ENCODE data around the gene CA10. TPM values are rescaled to one million over a fixed set of nuclear protein-coding genes. Genes with fewer than 3 reads are reported as not detected.

The CA10 gene
- polyA plus RNA-seq, 3 donors from 2014 or later, result not detected

DNA sequence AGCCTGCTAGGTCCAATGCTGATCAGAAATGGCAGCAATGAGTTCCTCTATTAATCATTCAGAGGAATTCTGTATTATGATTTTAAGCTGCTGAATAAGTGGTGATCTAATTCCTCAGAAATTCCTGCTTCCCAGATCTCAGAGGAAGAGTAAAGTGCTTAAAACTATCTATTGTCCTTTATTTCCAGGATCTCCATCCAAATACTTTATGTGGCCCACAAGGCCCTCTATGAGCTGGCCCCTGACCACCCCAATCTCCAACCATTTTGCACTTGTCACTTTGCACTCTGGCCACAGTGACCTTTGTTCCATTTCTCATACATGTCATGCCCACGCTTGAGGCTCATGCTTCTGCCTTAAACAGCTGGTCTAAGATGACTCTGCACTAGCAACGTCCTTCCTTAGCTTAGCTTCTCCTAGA lies 93.7 kb downstream of the CA10 start:
- Mint-ChIP-seq H3K36me3 (no peaks in the 10 kb centered on the region), H3K4me3 (no peak overlapping the region), H3K4me1 (no peaks in the 10 kb centered on the region), H3K27me3 (ENCODE audit: low read depth in 3 of 3) (peaks cover 0 to 1% (median 0%) of the 10 kb centered on the region in 3 donors), H3K27ac (no peak overlapping the region), H3K9me3 (peaks cover 2 to 9% (median 3%) of the 10 kb centered on the region in 6 donors)
- DNase-seq, result no peak

DNA sequence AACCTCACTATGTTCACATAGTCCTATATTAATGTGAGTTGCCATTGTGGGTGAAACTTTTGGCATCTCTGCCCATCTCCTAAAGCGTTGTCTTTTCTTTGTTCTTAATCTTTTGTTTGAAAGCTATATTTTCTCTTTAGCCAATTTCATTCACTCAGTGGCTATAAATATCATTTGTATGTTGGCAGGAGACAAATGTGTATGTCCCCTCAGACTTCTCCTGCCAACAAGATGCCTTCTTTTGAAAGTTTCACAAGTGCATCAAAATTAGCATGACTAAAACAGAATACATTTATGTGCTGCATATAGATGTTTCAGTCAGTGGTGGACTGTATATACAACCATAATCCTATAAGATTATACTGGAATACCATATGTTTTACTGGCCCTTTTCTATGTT lies 109.0 kb downstream of the CA10 start:
- no peak overlapping the region for H3K27ac Mint-ChIP-seq
- H3K27me3 Mint-ChIP-seq (ENCODE audit: low read depth in 3 of 3), result no peaks in the 10 kb centered on the region
- H3K4me1 Mint-ChIP-seq, result no peaks in the 10 kb centered on the region
- peaks cover 0 to 11% (median 4%) of the 10 kb centered on the region in 6 donors for H3K9me3 Mint-ChIP-seq
- H3K4me3 Mint-ChIP-seq, result no peak overlapping the region
- H3K36me3 Mint-ChIP-seq, result peaks cover 0 to 4% (median 0%) of the 10 kb centered on the region in 3 donors
- DNase-seq, result no peak

DNA sequence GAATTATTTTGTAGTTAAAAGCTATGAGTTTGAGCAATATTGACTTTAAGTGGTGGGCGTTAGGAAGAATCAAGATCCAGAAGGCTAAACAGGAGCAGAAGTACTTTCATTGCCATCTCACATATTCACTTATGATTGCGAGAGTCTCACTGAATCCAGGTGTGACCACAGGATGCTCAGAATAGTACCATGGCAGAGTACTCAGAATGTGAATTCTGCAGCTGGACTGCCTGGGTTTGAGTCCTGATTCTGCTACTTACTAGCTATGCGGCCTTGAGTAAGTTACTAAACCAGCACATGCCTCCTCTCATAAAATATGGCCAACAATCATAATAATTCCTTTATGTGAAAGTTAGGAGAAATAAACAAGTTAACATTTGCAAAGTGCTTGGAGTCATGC lies 109.5 kb downstream of the CA10 start:
- Mint-ChIP-seq H3K4me1 (no peaks in the 10 kb centered on the region), H3K9me3 (peaks cover 0 to 11% (median 4%) of the 10 kb centered on the region in 6 donors), H3K27me3 (ENCODE audit: low read depth in 3 of 3) (no peaks in the 10 kb centered on the region), H3K4me3 (no peak overlapping the region), H3K36me3 (peaks cover 0 to 4% (median 0%) of the 10 kb centered on the region in 3 donors), H3K27ac (no peak overlapping the region)
- no peak for DNase-seq

DNA sequence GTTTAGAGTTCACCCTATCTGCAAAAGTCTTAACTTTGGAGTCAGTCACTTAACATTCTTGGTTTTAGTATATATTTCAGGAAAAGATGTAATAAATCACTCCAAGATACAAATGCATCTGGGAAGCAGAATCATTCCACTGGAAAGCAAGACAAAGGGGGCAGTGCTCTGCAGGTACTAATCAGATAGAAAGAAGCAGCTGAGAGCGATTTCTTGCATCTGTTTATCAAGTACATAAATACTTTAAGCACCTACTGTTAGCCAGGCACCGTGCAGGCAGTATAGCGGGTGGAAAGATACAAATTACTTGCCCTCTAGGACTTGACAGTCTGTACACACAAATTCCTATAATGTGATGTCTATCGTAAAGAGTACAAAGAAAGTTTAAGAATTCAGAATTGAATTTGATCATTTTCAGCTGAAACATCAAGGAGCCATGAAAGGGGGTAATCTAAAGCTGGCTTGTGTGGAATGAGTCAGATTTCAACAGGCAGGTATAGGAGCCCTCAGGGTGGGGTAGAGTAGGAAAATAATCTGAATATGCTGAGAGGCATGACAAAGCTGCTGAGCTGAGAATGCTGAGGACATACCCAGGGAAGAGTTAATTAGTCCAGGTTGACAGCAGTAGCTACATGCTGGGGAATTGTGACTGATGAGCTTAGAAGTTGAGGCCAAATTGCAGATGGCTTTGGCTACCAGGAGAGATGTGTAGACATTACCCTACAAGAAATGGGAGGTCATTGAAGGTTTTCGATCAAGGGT lies 110.2 kb downstream of the CA10 start:
- Mint-ChIP-seq H3K4me3 (no peak overlapping the region), H3K27me3 (ENCODE audit: low read depth in 3 of 3) (no peaks in the 10 kb centered on the region), H3K27ac (no peak overlapping the region), H3K4me1 (no peaks in the 10 kb centered on the region), H3K36me3 (peaks cover 0 to 4% (median 0%) of the 10 kb centered on the region in 3 donors), H3K9me3 (peaks cover 0 to 11% (median 4%) of the 10 kb centered on the region in 6 donors)
- no peak for DNase-seq

DNA sequence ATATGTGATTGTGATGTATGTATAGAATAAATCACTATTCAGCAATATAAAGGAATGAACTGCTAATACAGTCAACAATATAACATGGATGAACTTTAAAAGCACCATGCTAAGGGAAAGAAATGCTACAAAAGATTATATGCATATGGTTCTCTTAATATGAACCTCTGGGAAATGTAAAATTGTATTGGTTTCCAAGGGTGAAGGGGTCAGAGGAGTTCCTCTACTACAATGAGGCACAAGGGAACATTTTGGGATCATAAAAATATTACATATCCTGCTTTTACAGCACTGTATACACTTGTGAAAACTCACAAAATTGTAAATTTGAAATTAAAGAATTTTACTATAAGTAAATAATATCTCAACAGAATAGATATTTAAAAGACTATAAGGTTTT lies 111.4 kb downstream of the CA10 start:
- Mint-ChIP-seq H3K9me3 (peaks cover 0 to 9% (median 0%) of the 10 kb centered on the region in 6 donors), H3K4me3 (no peak overlapping the region), H3K4me1 (no peaks in the 10 kb centered on the region)

DNA sequence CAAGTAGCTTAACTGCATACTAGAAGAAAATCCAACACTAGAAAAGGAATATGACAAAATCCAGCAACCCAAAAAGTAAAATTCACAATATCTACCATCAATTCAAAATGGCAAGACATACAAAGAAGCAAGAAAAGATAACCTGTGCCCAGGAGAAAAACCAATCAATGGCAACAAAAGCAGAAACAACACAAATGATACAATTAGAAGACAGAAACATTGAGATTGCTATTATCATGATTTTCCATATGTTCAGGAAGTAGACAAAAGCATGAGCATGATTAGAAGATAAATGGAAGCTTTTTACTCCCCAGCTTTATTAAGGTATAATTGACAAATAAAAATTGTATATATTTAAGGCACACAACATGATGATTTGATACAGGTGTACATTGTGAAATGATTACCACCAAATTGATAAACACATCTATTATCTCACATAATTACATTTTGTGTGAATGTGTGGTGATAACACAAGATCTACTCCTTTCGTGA lies 117.3 kb downstream of the CA10 start:
- no peak overlapping the region for H3K27ac Mint-ChIP-seq
- H3K36me3 Mint-ChIP-seq, result no peaks in the 10 kb centered on the region
- no peaks in the 10 kb centered on the region for H3K4me1 Mint-ChIP-seq
- no peak overlapping the region for H3K4me3 Mint-ChIP-seq
- DNase-seq, result no peak
- peaks cover 0 to 5% (median under 1%) of the 10 kb centered on the region in 6 donors for H3K9me3 Mint-ChIP-seq
- peaks cover 0 to 3% (median 2%) of the 10 kb centered on the region in 3 donors for H3K27me3 Mint-ChIP-seq (ENCODE audit: low read depth in 3 of 3)

More for the DNA sequence above, 111.4 kb downstream of the CA10 start:
- H3K27ac Mint-ChIP-seq, result no peak overlapping the region
- peaks cover 0 to 4% (median 0%) of the 10 kb centered on the region in 3 donors for H3K36me3 Mint-ChIP-seq
- no peaks in the 10 kb centered on the region for H3K27me3 Mint-ChIP-seq (ENCODE audit: low read depth in 3 of 3)
- no peak for DNase-seq

DNA sequence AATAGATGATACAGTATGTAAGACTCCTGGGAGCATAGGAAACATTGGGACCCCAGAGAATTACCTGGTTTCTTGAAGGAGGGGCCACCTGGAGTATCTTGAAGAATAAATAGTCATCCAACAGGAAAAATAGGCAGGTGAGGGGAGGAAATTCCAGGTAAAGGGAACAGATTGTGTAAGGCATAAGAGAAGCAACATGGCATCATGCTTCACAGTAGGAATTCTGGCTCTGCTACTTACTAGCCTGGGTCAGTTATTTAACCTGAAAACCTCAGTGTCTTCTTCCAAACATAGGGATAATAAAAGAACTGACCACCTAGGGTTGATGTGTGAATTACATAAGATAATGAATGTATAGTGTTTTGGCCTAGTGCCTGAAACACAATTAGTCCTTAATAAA lies 122.1 kb downstream of the CA10 start:
- H3K4me3 Mint-ChIP-seq, result no peak overlapping the region
- no peak overlapping the region for H3K27ac Mint-ChIP-seq
- no peaks in the 10 kb centered on the region for H3K4me1 Mint-ChIP-seq

DNA sequence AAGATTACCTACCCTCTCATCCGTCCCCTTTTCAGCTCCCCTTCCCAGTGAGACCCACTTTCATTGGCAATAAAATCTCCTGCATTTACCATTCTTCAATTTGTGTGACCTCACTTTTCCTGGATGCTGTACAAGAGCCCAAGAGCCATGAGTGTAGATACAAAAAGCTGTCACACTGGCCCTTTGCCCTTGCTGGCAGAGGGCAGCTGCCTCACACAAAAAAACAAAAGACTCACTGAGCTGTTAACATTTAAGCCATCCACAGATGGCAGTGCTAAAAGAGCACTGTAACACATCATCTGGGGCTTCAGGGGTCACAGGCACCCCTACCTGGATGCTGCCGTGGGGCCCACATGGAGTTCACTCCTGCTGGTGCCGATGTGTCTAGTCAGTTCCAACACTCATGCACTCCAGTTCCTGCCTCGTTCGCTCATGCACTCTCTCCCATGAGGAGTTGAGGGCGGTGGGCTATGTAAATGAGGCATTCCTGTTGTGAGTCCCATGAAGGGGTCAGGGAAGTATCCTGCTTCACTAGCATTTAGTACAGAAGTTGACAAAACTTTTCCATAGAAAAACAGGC lies 123.1 kb downstream of the CA10 start:
- Mint-ChIP-seq H3K4me3 (no peak overlapping the region), H3K27ac (no peak overlapping the region), H3K9me3 (peaks cover 0 to 5% (median under 1%) of the 10 kb centered on the region in 6 donors), H3K4me1 (no peaks in the 10 kb centered on the region), H3K27me3 (ENCODE audit: low read depth in 3 of 3) (peaks cover 0 to 2% (median 2%) of the 10 kb centered on the region in 3 donors), H3K36me3 (no peaks in the 10 kb centered on the region)
- no peak for DNase-seq

More for the DNA sequence above, 122.1 kb downstream of the CA10 start:
- DNase-seq, result no peak
- Mint-ChIP-seq H3K27me3 (ENCODE audit: low read depth in 3 of 3) (peaks cover 0 to 3% (median 2%) of the 10 kb centered on the region in 3 donors), H3K9me3 (peaks cover 0 to 5% (median under 1%) of the 10 kb centered on the region in 6 donors), H3K36me3 (no peaks in the 10 kb centered on the region)

DNA sequence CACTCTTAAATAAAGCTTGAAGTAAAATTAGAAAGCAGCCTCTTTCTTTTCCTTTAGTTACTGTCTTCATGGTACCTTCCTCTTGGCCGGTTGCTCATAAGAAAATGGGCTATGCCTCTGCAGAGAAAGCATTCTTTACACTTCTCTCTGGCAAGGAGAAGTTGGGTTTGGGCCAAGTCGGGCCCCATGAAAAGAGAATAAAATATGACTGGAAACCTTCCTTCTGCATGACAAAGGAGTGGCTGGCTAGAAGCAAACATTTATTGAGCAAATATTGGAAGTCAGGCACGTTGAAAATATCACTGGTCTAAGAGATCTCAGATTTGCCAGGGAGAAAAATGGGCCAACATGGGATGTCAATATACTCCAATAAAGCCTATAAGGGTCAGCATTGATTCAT lies 126.1 kb downstream of the CA10 start:
- Mint-ChIP-seq H3K4me3 (no peak overlapping the region), H3K36me3 (no peaks in the 10 kb centered on the region), H3K9me3 (peaks cover 0 to 12% (median 0%) of the 10 kb centered on the region in 6 donors), H3K27me3 (ENCODE audit: low read depth in 3 of 3) (peaks cover 0 to 2% (median 1%) of the 10 kb centered on the region in 3 donors), H3K4me1 (no peaks in the 10 kb centered on the region), H3K27ac (no peak overlapping the region)
- no peak for DNase-seq

DNA sequence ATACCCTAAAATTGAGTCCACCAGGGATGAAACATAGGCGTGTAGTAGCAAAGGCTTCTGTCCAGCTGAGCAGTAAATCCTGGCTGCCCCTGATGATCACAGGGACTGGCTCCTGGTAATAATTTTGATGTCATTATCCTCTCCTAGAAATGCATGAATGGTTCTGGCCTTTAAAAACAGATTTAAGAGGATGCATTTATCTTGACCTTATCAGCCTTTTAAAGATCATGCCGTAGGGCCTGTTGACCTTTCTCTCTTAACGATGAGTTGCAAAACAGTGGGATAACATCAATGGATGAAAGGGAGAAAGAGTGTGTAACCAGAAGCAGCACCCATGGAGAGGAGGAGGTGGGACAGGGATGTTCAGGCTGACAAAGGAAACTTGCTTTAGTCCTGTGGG lies 128.5 kb downstream of the CA10 start:
- H3K4me1 Mint-ChIP-seq, result no peaks in the 10 kb centered on the region
- no peaks in the 10 kb centered on the region for H3K27me3 Mint-ChIP-seq (ENCODE audit: low read depth in 3 of 3)
- H3K4me3 Mint-ChIP-seq, result no peak overlapping the region
- H3K27ac Mint-ChIP-seq, result no peak overlapping the region
- no peaks in the 10 kb centered on the region for H3K36me3 Mint-ChIP-seq
- DNase-seq, result no peak
- peaks cover 0 to 7% (median 0%) of the 10 kb centered on the region in 6 donors for H3K9me3 Mint-ChIP-seq

DNA sequence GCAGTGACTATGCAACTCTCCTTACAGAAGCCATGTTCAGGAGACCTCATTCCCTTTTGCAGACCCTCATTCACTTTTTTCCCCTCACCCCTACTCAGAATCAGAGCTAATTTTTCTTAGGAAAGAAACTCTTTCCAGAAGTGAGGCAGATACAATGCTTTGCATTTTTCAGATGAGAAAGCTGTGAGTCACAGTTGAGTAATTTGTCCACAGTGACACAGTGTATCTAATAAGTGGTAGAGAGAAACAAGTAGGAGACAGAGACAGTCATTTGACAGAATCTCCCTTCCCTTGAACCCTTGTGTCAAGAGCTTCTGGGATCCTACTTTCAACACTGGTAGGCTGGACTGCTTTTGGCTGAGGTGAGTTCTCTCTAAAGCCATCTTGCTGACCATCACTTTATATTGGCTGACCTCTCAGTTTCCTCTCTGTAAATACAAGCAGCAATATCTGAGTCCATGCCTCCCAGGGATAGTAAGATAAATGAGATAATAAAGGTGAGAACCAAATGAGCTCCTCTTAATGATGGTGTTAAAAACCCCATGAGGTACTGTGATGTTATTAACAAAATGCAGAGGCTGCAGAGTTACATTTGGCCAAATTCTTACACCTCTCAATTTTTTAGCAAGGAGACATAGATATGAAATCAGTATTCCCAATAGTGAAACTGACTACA lies 130.8 kb downstream of the CA10 start:
- DNase-seq, result no peak
- Mint-ChIP-seq H3K4me1 (no peaks in the 10 kb centered on the region), H3K36me3 (no peaks in the 10 kb centered on the region), H3K9me3 (peaks cover 0 to 9% (median 3%) of the 10 kb centered on the region in 6 donors), H3K27me3 (ENCODE audit: low read depth in 3 of 3) (peaks cover 0 to 2% (median 0%) of the 10 kb centered on the region in 3 donors), H3K27ac (no peak overlapping the region), H3K4me3 (no peak overlapping the region)

DNA sequence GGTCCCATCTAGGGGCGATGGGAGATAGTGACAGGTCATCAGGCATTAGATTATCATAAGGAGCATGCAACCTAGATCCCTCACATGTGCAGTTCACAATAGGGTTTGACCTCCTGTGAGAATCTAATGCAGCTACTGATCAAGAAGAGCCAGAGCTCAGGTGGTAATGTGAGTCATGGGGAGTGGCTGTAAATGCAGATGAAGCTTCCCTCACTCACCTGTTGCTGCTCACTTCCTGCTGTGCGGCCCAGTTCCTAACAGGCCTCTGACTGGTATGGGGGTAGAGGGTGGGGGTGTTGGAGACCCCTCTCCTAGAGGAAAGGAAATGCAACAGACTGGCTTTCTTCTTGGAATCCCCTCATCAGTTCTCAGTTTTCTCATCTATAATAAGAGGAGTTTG lies 131.4 kb downstream of the CA10 start:
- Mint-ChIP-seq H3K27ac (no peak overlapping the region), H3K9me3 (peaks cover 0 to 11% (median 3%) of the 10 kb centered on the region in 6 donors), H3K4me1 (no peaks in the 10 kb centered on the region), H3K4me3 (no peak overlapping the region), H3K27me3 (ENCODE audit: low read depth in 3 of 3) (peaks cover 0 to 3% (median 0%) of the 10 kb centered on the region in 3 donors), H3K36me3 (no peaks in the 10 kb centered on the region)
- DNase-seq, result no peak

DNA sequence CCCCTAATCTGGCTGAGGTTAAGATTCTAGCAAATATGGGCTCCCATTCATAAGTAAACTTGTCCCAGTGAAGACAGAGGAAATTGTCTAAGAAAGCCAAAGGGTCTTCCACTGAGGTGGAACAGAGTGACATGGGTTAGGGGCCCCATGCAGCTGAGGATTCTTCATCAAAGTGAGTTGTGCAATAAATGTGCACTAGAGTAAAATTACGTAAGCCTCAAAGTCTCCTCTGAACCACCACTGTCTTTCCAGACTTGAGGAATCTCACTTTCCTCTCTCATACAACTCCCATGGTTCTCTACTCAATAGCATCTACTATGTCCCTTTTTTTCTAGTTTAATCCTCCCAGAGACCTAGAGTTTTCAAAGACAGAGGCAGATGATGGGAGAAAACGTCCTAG lies 132.4 kb downstream of the CA10 start:
- no peak for DNase-seq
- peaks cover 0 to 11% (median 7%) of the 10 kb centered on the region in 6 donors for H3K9me3 Mint-ChIP-seq
- no peak overlapping the region for H3K4me3 Mint-ChIP-seq
- H3K4me1 Mint-ChIP-seq, result no peaks in the 10 kb centered on the region
- H3K27ac Mint-ChIP-seq, result no peak overlapping the region
- H3K36me3 Mint-ChIP-seq, result no peaks in the 10 kb centered on the region
- peaks cover 0 to 3% (median 1%) of the 10 kb centered on the region in 3 donors for H3K27me3 Mint-ChIP-seq (ENCODE audit: low read depth in 3 of 3)

DNA sequence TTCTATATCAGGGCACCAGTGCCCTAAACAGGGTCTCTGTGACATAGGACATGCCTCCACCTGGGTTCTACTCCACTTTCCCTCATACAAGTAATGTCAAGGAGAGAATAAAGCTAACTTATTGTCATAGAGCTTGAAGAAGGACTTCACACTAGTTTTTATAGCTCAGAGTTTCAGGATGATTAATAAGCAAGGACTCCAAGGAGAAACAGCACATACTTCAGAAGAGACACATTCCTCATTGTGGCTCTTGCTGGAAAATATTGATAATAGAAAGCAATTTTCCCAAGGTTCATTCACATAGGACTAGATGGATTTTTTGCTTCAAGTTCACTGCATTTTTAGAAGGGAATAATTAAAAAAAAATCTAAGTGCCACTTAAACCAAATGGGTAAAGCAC lies 133.3 kb downstream of the CA10 start:
- Mint-ChIP-seq H3K27me3 (ENCODE audit: low read depth in 3 of 3) (peaks cover 0 to 6% (median 1%) of the 10 kb centered on the region in 3 donors), H3K27ac (no peak overlapping the region)
- no peak for DNase-seq

More for the DNA sequence above, 133.3 kb downstream of the CA10 start:
- no peaks in the 10 kb centered on the region for H3K36me3 Mint-ChIP-seq
- peaks cover 0 to 11% (median 7%) of the 10 kb centered on the region in 6 donors for H3K9me3 Mint-ChIP-seq
- no peaks in the 10 kb centered on the region for H3K4me1 Mint-ChIP-seq
- H3K4me3 Mint-ChIP-seq, result no peak overlapping the region

All from immature natural killer cell (primary cell).